GM19438 (cell line): ENCODE measurements around the gene MAP3K13.

ENCODE experiments used
- ATAC-seq: cut with Tn5 transposase; IDR thresholded peaks from one replicate; pipeline ENCODE4 v1.9.1; 2021; ENCODE audit warnings: low read depth; ENCODE audit not compliant: unreplicated experiment

The MAP3K13 gene, protein sequence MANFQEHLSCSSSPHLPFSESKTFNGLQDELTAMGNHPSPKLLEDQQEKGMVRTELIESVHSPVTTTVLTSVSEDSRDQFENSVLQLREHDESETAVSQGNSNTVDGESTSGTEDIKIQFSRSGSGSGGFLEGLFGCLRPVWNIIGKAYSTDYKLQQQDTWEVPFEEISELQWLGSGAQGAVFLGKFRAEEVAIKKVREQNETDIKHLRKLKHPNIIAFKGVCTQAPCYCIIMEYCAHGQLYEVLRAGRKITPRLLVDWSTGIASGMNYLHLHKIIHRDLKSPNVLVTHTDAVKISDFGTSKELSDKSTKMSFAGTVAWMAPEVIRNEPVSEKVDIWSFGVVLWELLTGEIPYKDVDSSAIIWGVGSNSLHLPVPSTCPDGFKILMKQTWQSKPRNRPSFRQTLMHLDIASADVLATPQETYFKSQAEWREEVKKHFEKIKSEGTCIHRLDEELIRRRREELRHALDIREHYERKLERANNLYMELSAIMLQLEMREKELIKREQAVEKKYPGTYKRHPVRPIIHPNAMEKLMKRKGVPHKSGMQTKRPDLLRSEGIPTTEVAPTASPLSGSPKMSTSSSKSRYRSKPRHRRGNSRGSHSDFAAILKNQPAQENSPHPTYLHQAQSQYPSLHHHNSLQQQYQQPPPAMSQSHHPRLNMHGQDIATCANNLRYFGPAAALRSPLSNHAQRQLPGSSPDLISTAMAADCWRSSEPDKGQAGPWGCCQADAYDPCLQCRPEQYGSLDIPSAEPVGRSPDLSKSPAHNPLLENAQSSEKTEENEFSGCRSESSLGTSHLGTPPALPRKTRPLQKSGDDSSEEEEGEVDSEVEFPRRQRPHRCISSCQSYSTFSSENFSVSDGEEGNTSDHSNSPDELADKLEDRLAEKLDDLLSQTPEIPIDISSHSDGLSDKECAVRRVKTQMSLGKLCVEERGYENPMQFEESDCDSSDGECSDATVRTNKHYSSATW

DNA sequence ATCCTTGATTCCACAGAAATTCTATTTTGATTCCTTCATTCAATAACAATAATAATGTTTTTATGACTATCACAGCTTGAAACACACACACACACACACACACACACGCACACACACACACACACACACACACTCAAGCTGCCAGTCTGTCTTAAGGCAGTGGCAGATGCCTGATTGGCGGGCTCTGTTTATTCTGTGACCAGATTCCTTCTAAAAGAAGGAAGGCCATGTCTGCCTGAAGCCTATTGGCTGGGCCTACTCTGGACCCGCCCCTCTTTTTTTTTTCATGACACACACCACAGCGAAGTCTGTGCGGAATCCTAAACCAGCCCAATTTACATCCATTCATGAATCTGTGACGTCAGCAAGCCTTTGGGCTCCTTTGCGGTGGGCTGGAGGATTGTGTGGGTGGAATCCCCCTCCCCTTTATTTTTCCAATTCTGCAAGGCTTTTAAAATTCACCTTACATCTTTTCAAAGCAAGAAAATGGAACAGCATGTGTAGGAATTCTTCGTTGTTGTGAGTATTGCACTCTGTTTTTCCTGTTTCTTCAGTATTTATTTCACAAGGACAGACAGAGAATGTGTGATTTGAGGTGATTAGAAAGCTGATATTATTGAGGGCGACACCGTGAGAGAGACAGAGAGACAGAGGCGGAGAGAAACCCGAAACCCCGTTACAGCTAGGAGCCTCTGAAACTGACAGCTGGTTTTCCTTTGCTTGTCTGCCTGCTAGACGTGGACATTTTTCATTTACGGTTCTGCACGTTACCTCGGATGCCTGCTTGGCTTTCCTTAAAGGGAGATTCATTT lies at the start of gene MAP3K13:
Gene MAP3K13, plus strand, starts transcription at position 287 of the 812 bp plus-strand sequence. CDS start 65,446 bp downstream, outside the sequence.
- ATAC-seq = peak; percentile 98

DNA sequence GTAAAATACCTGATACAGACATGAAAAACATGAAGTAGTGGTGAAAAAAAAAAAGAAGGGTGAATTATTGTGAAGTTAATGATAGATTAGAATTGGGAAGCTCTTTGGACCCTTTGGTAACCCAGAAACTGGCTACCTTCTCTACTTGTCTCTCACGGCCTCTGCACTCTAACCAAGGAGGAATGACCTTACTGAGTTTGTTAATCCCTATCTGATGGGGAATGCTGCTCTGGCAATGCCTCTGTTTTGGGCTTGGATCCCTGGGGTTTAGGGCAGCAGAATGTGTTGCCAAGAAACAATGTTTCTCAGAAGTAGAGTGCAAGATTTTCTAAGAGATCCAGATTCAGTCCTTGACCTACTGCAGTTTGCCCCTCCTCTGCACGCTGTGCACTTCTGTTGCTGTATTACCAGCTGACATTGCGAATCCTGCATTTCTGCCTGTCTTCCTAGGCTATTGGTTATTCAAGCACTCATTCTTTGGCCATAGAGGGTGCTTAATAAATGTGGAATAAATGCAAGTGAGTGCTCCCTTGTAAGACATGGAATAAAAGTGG lies 49.2 kb upstream of the MAP3K13 start:
- ATAC-seq = no peak

DNA sequence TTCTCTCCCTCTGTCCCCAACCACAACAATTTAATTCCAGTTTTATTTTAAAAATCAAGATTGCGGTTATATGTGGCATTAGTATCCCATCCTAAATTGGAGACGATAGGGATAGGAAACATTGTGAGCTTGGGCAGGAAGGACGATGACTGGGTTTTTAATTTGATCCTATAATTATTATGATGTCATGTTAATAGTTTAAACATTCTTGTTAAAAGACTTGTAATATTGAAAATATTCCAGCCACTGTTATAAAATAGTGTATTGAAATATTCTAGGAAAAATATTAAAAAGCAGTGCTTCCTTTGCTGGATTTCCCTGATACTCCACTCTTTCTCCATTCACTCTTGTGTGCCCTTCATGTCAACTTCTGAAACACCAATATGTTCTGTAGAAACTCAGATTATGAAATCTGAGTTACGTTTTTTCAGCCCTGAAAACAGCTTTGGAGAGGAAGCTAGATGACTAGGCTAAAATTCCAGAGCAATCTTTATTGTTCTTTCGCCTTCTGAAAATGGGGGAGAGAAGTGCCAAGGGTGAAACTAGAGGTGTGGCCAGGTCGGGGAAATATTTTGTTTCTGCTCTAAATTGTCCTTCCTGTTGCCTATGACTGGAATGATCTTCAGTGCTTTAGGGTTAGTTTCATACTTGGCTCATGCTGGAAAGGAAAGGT lies 46.1 kb upstream of the MAP3K13 start:
- ATAC-seq = no peak

DNA sequence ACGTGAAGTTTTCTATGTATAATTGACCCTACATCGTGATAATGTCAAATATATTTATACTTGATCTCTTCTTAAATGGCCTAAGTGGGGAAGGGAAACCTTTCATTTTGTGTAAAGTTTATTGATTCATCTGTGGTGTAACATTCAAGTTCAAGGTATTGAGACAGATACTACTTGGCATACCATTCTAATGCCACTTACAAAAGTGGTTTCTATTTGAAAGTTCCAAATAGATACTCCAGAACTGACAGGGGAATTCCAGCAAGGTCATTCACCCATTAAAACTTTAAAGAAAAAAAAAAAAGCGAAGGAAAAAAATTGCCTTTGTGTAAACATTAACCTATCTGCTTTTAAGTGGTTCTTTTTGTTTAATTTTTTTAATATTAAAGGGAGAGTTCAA lies 45.3 kb upstream of the MAP3K13 start:
- ATAC-seq = no peak

DNA sequence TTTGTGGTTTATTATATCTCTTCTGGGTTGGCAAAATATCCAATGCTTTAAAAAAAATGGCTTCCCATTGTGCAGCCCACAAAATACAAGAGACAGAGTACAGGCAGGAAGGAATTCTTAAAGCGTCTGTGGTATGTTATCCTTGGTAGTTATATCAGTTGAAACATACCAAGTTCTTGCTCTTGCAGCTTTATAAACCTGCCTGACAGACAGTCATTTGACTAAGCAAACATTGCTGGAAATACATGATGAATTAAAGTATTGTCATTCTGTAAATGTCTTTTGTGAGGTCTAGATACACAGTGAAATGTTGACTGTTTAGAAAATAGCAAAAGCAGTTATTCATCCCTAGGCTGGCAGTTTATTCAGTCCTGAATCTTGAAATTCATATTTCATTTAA lies 44.8 kb upstream of the MAP3K13 start:
- ATAC-seq = no peak

DNA sequence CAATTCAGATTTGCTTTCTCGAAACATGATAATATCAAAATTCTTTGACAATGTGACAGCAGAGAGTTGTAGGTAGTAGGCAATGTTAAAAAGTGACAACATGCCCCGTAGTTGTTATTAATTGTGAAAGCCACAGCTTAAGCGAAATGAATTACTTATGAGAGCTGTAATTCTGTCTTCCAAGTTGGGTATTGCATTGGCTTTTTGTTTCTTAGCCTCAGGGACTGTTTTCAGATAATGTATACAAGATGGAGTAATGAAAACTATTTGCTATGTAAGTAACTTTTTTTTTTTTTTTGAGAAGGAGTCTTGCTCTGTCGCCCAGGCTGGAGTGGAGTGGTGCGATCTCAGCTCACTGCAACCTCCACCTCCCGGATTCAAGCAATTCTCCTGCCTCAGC lies 43.1 kb upstream of the MAP3K13 start:
- no peak for ATAC-seq

DNA sequence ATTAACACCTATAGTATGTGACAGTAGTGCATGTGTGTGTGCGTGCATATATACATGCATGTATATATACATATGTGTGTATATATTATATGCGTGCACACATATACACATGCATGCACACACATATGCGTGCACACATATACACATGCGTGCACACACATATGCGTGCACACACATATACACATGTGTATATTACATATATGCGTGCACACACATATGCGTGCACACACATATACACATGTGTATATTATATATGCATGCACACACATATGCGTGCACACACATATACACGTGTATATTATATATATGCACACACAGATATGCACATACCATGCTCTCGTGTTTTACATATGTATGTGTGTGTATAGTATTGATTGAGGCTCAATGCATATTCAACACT lies 42.0 kb upstream of the MAP3K13 start:
- ATAC-seq = no peak

DNA sequence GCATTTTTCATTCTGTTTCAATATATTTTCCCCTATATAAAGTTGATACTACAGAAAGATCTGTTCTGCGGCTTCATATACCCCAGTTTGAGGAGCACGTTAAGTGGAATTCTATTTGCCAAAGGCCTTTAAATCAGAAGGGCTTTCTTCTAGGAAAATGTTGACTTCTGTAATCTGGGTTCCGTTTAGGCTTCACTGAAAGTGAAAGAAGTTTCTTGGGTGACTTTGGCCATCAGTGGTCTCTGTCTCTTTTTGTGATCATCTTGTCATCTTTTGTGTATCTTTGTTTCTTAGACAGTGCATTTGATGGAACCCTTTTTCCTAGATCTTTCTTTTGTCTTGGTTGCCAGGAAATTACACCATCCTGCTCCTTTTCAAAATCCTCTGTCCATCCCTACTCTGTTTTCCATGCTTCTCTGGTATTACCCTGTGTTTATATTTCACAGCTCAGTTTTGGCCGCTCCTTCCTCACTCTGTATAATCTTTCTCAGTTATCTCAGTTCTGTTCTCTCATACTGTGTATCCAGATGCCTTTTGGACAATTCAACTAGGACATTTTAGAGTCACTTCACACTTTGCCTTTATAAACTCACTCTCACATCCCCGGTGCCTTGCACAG lies 40.7 kb upstream of the MAP3K13 start:
- ATAC-seq = no peak

DNA sequence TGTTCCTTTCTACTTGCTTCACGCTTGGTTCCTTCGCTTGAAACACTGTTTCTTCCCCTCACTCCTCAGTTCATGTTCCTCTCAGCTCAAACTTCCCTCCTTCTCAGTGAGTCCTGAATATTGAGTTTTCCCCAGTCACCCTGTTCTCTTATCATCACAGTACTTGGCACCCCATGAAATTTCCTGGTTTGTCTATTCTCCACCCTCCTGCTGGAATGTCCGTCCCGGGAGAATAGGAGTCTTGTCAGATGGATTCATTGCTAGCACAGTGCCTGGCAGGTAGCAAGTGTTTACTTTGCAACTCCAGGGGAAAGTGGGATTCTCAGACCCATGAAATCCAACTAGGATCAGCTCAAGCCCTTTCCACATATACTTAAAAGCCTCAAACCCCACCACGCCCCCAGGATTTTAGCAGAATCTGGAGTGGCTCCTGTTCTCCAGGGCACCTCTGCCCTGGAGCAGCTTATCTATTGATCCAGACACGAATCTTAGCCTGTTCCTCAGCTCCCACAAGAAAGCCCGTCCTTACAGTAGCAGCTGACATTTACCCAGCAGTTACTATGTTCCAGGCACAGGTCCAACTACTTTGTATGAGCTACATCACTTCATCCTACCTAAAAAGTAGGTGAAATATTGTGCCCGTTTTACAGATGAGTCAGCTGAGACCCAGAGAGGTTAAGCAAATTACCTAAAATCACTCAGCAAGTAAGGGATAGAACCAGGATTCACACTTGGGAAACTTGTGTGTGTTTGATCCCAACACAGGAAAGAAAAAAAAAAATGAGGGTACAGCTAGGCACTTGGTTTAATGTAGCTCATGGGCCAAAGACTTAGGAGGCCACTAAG lies 36.8 kb upstream of the MAP3K13 start:
- ATAC-seq = no peak

DNA sequence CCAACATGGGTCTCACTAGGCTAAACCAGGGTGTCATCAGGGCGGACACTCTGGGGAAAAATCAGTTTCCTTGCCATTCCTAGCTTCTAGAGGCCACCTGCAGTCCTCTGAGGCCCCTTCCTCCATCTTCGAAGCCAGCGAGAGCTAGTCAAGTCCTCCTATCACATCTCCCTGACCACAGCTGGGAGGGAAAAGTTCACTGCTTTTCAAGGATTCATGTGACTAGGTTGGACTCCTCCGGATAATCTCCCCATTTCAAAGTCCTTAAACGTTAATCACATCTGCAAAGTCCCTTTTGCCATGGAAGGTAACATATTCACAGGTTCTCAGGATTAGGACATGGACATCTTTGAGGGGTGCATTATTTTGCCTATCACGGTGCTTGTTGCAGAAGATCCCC lies 35.9 kb upstream of the MAP3K13 start:
- no peak for ATAC-seq

DNA sequence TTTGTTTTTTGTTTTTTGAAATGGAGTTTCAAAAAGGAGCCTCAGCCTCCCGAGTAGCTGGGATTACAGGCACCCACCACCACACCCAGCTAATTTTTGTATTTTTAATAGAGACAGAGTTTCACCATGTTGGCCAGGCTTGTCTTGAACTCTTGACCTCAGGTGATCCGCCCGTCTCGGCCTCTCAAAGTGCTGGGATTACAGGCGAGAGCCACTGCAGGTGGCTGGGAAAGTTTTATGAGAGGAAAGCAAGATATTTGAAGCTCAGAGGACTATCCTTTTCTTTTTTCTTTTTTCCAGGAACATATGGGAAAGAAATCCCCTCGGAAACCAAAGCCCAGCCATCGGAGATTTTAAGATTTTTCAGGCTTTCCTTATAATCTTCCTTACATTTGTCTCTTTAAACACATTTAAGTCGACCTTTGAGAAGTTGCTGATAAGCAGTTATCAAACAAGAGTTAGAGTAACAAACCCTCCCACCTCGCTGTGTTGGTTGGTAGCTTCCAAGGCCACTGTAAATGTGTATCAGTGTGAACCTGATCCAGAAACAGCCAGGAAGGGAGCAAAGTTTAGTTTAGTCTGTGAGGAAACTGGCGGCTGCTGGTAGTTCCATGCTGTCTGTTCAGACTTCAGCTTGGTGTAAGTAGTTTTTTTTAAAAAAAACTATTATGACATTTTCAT lies 34.5 kb upstream of the MAP3K13 start:
- ATAC-seq = no peak

DNA sequence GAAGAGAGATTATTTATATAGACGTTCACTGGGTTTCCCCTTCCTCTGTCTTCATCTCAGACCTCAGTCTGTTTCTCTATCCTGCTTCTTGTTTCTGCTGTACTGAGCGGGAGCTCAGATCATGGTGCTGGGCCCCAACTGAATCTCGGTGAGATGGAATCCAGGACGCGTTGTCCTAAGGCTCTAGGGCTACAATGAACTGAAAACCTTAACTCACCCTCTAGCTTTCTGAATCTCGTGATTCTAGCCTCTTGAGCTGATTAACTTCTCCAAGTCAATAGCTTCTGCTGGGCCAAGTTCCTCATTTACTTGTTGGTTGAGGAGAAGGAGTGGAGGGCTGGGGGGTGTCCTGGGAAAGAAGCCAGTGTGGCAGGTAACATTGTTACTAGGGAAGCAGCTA lies 32.7 kb upstream of the MAP3K13 start:
- ATAC-seq = no peak

DNA sequence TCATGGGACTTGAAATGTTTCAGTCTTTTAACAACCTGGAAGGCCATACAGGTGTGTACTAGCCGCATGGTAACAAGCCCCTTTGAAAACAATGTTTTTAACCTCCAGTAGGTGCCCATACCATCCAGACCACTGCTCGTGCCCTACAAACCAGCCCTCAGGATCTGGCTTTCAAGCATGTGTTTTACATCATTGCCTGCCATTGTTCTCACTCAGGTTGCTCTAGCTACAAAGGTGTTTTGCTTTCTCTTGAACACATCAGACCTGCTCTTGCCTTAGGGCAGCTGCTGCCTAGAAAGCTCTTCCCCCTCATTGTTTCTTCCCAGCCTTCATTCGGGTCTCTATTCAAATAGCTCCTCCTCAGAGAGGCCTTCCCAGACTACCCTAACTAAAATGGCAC lies 32.3 kb upstream of the MAP3K13 start:
- no peak for ATAC-seq

DNA sequence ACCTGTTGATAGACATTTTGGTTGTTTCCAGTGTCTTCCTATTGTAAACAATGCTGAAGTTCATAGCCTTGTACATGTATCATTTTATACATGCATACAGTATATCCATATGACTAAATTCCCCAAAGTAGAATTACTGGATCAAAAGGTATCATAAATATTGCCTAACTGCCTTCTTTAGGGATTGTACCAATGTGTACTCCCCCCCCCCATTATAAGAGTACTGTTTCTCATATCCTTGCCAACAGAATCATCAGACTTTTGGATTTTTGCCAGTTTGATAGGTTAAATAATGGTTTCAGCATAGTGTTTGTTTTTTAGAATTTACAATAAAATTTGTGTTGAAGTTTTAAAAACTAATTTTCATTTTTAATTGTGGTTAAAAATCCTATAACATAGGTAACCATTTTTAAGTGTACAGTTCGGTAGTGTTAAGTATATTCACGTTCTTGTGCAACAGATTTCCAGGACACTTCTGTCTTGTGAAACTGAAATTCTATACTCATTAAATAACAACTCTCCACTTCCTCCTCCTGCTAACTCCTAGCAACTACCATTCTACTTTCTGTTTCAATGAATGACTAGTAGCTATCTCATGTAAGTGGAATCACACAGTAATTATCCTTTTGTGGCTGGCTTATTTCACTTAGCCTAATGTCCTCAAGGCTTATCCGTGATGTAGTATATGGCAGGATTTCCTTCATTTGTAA lies 30.8 kb upstream of the MAP3K13 start:
- peak; percentile 98 for ATAC-seq

DNA sequence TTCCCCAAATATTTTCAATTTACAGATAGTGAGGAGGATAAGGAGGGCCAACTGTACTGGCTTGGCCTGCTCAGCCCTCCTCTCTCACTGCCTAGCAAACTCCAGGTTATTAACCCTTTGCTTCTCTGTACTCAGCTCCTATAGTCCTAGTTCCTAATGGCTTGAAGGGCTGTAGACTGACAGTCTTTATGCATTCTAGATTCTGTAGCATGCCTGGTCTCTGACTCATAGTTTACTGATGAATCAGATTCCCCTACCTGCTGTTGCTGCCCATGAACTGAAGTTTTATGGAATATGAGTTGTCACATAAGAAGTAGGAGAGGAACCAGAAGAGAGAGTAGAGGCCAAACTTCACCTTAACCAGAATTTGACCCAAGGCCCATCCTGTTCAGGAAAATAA lies 27.1 kb upstream of the MAP3K13 start:
- no peak for ATAC-seq

DNA sequence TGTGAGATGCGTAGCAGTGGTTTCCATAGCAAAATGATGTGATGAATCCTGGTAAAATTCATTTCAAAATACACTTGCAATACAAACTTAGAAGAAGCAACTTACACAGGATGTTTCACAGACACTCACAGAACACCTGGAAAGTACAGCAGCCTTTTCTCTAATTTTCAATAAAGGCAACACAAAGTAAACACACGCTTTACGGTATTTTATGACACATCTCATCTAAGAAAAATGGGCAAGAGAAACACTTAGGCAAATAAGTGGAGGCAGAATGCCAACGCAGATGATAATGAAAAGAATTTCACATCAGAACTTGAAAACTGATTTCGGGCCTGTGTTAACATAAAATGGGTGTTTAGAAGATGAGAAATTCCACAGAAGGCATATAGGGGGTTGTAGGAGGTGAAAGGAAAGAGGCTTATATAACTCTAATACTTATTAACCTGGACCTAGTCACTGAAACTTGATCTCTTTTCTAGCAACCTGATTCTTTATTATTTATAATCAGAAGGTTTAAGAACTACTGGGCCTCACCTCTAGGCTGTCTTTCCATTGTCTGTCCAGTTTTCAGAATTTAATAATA lies 25.6 kb upstream of the MAP3K13 start:
- no peak for ATAC-seq

DNA sequence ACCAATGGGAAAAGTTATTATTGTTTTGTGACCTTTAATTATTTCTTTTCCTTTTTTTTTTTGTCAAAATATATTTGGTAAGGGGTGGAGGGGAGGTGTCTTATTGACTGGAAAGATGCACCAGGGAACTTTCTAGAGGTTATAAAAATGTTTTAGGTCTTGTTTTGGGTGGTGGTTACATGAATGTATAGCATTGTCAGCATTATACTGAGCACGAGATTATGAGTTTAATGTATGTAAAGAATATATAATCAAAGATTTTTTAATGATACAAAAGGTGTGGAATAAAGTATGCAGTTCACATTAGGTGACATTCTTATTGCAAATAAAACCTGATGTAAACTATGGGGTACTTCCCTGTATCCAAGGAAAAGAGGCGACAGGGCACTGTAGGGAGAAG lies 23.0 kb upstream of the MAP3K13 start:
- ATAC-seq = no peak
